Activated T-cell treated with anti-CD3 and anti-CD28 coated beads, Interleukin-2, amount 50 U/mL, for 4 hours (primary cell): ENCODE measurements around the gene COL4A4. TPM values are rescaled to one million over a fixed set of nuclear protein-coding genes. Genes with fewer than 3 reads are reported as not detected.

ENCODE experiments used
- ATAC-seq, 2 donors: fragments of 200-7000 bp; cut with Tn5 transposase; one replicate each; pipeline ENCODE4 v1.10.0; 2021
- DNase-seq: peaks from one replicate; pipeline ENCODE4 v3.0.0-alpha.2; 2020
- H3K27me3 Mint-ChIP-seq: one replicate; pipeline ENCODE4 v1.8.0; 2021; ENCODE audit warnings: low read depth, mixed read lengths
- H3K36me3 Mint-ChIP-seq: one replicate; pipeline ENCODE4 v1.8.0; 2022; ENCODE audit warnings: mixed read lengths; ENCODE audit not compliant: insufficient read depth
- H3K4me1 Mint-ChIP-seq: one replicate; pipeline ENCODE4 v1.8.0; 2021; ENCODE audit warnings: low read depth, mixed read lengths
- H3K4me3 Mint-ChIP-seq: one replicate; pipeline ENCODE4 v1.8.0; 2021; ENCODE audit warnings: mild to moderate bottlenecking, moderate library complexity, mixed read lengths
- H3K9me3 Mint-ChIP-seq: one replicate; pipeline ENCODE4 v1.8.0; 2021; ENCODE audit warnings: mixed read lengths
- total RNA-seq, 3 donors: library from RNA; stranded (reverse); gene quantifications; one replicate each; pipeline ENCODE4 v1.2.1, GENCODE V29; 2021

The COL4A4 gene
- under 1 TPM in 1 of 3 donors, not detected in 2; 0.14 TPM for total RNA-seq

DNA sequence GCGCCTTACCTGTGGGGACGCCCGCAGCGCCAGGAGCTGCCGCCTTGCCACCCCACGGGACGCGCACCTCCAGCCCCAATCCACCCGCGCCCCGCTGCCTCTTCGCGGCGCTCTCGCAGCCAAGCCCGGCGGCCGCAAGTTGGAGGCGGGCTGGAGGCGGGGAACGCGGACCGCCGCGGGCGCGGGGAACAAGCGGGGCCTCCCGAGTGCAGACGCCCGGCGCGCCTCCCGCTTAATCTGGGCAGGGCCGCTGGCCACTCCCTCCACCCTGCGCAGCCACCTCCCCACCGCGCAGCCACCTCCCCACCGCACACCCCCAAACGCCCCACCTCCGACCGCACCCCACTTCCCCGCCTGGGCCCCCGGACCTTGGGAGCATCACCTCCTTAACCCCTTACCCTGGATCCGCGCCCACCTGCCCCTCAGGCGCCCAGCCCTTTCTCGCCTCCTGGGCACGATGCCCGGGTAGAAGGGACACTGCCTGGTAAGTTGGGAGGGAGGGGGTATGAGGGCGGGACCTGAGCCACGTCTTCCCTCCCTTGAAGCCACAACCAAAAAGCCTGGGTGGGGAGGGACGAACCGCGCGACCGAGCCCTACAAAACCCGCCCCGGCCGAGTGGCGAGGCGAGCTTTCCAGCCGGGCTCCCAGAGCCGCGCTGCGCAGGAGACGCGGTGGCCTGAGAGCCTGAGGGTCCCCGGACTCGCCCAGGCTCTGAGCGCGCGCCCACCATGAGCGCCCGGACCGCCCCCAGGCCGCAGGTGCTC, at the start of gene COL4A4, which contains the start of gene COL4A3:
COL4A4 (minus strand) TSS at position 208 of the 765 bp plus-strand sequence. CDS start 16,722 bp downstream, outside the sequence.
COL4A3 (plus strand) TSS at position 627 of the 765 bp plus-strand sequence; CDS start at position 730, 103 bp downstream.
- DNase-seq = no peak
- peak; percentile 54 to 57 for ATAC-seq

GRCh38 chr2:227207573-227207972, 43.6 kb upstream of the COL4A4 start:
- Mint-ChIP-seq H3K9me3 (no peaks in the 10 kb centered on the region), H3K27me3 (peaks cover 28% of the 10 kb centered on the region), H3K4me3 (no peak overlapping the region), H3K36me3 (no peaks in the 10 kb centered on the region), H3K4me1 (no peaks in the 10 kb centered on the region)
- ATAC-seq = no peak
- DNase-seq = no peak

More for the DNA sequence above, at the start of gene COL4A4, which contains the start of gene COL4A3:
- Mint-ChIP-seq H3K4me3 (peak within 1 kb of the TSS; percentile 67), H3K9me3 (peaks cover under 1% of the 10 kb centered on the region), H3K36me3 (no peaks in the 10 kb centered on the region), H3K27me3 (peaks cover 54% of the 10 kb centered on the region), H3K4me1 (peaks cover 8% of the 10 kb centered on the region)

GRCh38 chr2:227206406-227206805, 42.4 kb upstream of the COL4A4 start:
- Mint-ChIP-seq H3K27me3 (peaks cover 24% of the 10 kb centered on the region), H3K4me3 (no peak overlapping the region), H3K9me3 (no peaks in the 10 kb centered on the region), H3K36me3 (no peaks in the 10 kb centered on the region), H3K4me1 (no peaks in the 10 kb centered on the region)
- ATAC-seq (no peak), DNase-seq (no peak)

- ATAC-seq = no peak
- no peaks in the 10 kb centered on the region for H3K4me1 Mint-ChIP-seq
Observed at GRCh38 chr2:227205701-227206100, 41.7 kb upstream of the COL4A4 start.

GRCh38 chr2:227204452-227204851, 40.4 kb upstream of the COL4A4 start:
- no peak for DNase-seq
- ATAC-seq = no peak
- H3K9me3 Mint-ChIP-seq = no peaks in the 10 kb centered on the region
- no peak overlapping the region for H3K4me3 Mint-ChIP-seq
- peaks cover 22% of the 10 kb centered on the region for H3K27me3 Mint-ChIP-seq
- no peaks in the 10 kb centered on the region for H3K4me1 Mint-ChIP-seq
- no peaks in the 10 kb centered on the region for H3K36me3 Mint-ChIP-seq

More at GRCh38 chr2:227205701-227206100, 41.7 kb upstream of the COL4A4 start:
- peaks cover 20% of the 10 kb centered on the region for H3K27me3 Mint-ChIP-seq
- no peaks in the 10 kb centered on the region for H3K36me3 Mint-ChIP-seq
- H3K4me3 Mint-ChIP-seq = no peak overlapping the region
- DNase-seq = no peak
- H3K9me3 Mint-ChIP-seq = no peaks in the 10 kb centered on the region

DNA sequence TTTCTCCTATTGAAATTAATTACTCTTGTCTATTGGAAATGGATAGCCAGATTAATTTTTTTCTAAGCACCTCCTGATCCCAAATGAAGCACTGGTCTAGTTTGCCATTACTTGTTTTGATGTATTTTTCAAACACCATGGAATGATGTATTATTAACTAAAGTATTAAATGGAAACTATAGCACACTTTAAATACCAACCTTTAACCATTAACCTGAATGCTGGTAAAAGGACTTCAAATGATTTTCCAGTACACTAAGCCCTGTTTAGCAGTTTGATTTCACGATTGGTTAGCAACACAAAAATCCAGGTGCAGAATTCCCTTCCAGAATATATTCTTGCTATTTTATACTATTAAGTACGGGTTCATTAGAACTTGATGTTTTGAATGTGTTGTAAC, 37.8 kb upstream of the COL4A4 start:
- Mint-ChIP-seq H3K27me3 (peaks cover 6% of the 10 kb centered on the region), H3K4me1 (no peaks in the 10 kb centered on the region), H3K4me3 (no peak overlapping the region), H3K9me3 (no peaks in the 10 kb centered on the region), H3K36me3 (no peaks in the 10 kb centered on the region)
- ATAC-seq (no peak), DNase-seq (no peak)

- H3K4me3 Mint-ChIP-seq = no peak overlapping the region
- ATAC-seq = no peak
Observed at GRCh38 chr2:227198866-227199265, 34.9 kb upstream of the COL4A4 start.

GRCh38 chr2:227194219-227194618, 30.2 kb upstream of the COL4A4 start:
- no peak overlapping the region for H3K4me3 Mint-ChIP-seq
- DNase-seq (no peak), ATAC-seq (no peak)
- H3K36me3 Mint-ChIP-seq = no peaks in the 10 kb centered on the region
- H3K4me1 Mint-ChIP-seq = no peaks in the 10 kb centered on the region
- H3K27me3 Mint-ChIP-seq = peaks cover 8% of the 10 kb centered on the region
- no peaks in the 10 kb centered on the region for H3K9me3 Mint-ChIP-seq

More at GRCh38 chr2:227198866-227199265, 34.9 kb upstream of the COL4A4 start:
- H3K36me3 Mint-ChIP-seq = no peaks in the 10 kb centered on the region
- no peak for DNase-seq
- H3K9me3 Mint-ChIP-seq = no peaks in the 10 kb centered on the region
- peaks cover 2% of the 10 kb centered on the region for H3K27me3 Mint-ChIP-seq
- no peaks in the 10 kb centered on the region for H3K4me1 Mint-ChIP-seq

- ATAC-seq = no peak
- no peak for DNase-seq
Observed at GRCh38 chr2:227192491-227192890, 28.5 kb upstream of the COL4A4 start.

GRCh38 chr2:227191367-227191766, 27.4 kb upstream of the COL4A4 start:
- no peak for DNase-seq
- H3K9me3 Mint-ChIP-seq = no peaks in the 10 kb centered on the region
- H3K4me1 Mint-ChIP-seq = no peaks in the 10 kb centered on the region
- no peaks in the 10 kb centered on the region for H3K36me3 Mint-ChIP-seq
- no peak for ATAC-seq
- no peak overlapping the region for H3K4me3 Mint-ChIP-seq
- peaks cover 13% of the 10 kb centered on the region for H3K27me3 Mint-ChIP-seq

More at GRCh38 chr2:227192491-227192890, 28.5 kb upstream of the COL4A4 start:
- Mint-ChIP-seq H3K4me1 (no peaks in the 10 kb centered on the region), H3K36me3 (no peaks in the 10 kb centered on the region), H3K9me3 (no peaks in the 10 kb centered on the region), H3K27me3 (peaks cover 13% of the 10 kb centered on the region), H3K4me3 (no peak overlapping the region)

DNA sequence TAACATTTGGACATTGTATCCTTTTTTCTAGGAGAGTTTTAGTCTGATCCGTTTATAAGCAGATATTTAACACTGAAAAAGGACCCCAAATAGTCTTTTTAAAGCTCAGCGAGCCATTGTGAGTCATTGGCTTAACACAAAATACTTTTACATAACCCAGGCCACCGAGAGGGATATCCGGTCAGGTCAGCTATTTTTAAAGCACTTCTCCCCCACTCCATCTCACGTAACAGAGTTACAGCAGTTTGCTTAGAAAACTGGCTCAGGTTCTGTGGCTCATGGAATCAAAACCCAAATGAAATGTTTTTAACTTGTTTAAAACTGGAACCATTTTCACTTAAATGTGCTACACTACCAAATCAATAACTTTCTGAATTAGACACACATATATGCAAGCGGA, 24.3 kb upstream of the COL4A4 start:
- DNase-seq = no peak
- H3K36me3 Mint-ChIP-seq = no peaks in the 10 kb centered on the region
- H3K4me3 Mint-ChIP-seq = no peak overlapping the region
- no peaks in the 10 kb centered on the region for H3K4me1 Mint-ChIP-seq
- ATAC-seq = no peak
- H3K27me3 Mint-ChIP-seq = peaks cover 15% of the 10 kb centered on the region
- H3K9me3 Mint-ChIP-seq = no peaks in the 10 kb centered on the region

- no peaks in the 10 kb centered on the region for H3K9me3 Mint-ChIP-seq
- H3K27me3 Mint-ChIP-seq = peaks cover 19% of the 10 kb centered on the region
- H3K36me3 Mint-ChIP-seq = no peaks in the 10 kb centered on the region
- DNase-seq (no peak), ATAC-seq (no peak)
- no peaks in the 10 kb centered on the region for H3K4me1 Mint-ChIP-seq
- no peak overlapping the region for H3K4me3 Mint-ChIP-seq
Observed at GRCh38 chr2:227186751-227187150, 22.7 kb upstream of the COL4A4 start.

GRCh38 chr2:227185615-227186232, 21.7 kb upstream of the COL4A4 start:
- no peak for DNase-seq
- no peaks in the 10 kb centered on the region for H3K9me3 Mint-ChIP-seq
- peaks cover 19% of the 10 kb centered on the region for H3K27me3 Mint-ChIP-seq
- H3K4me1 Mint-ChIP-seq = no peaks in the 10 kb centered on the region
- no peak overlapping the region for H3K4me3 Mint-ChIP-seq
- ATAC-seq = no peak
- H3K36me3 Mint-ChIP-seq = no peaks in the 10 kb centered on the region

DNA sequence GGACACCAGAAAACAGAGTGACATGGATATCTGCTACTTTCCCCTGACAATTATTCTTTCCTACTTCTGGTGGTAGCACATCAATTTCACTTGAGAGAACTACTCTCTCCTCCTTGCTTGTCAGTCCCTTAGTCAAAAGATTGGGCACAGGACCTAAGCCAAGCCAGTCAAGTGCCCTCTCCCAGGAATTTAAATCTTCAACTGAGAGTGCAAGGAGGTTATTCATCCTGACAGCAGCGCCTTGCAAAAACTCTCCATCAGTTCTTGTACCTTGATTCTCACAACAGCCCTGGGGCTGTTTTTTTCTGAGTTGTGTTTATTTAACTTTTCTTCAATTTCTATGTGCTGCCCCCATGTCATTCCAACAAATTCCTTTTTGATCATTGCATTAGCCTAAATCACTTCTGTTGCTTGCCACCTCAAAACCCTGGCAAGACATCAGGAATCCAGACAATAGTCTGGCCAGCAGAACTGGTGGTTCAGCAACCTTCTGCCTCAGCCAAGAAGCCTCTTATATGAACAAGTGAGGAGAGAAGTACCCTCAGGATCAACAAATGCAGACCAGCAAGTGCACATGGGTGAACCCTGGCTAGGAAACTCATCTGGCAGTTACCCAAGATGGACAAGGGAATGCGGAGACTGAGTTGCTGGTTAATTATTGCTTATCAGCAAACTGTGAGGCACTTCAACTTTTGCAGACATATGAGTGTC, 19.8 kb upstream of the COL4A4 start:
- Mint-ChIP-seq H3K4me1 (no peaks in the 10 kb centered on the region), H3K36me3 (no peaks in the 10 kb centered on the region), H3K27me3 (peaks cover 8% of the 10 kb centered on the region), H3K9me3 (no peaks in the 10 kb centered on the region), H3K4me3 (no peak overlapping the region)
- ATAC-seq (no peak), DNase-seq (no peak)
